H1 (cell line): ENCODE measurements around the gene MGAT5B. TPM values are rescaled to one million over a fixed set of nuclear protein-coding genes. Genes with fewer than 3 reads are reported as not detected.
A peak's percentile ranks its signal among the peaks of the same experiment; 100 is the strongest.

Experiments used
- ASH2L ChIP-seq: fragments of 200-600, 300-600 bp; sonication (generic); IDR thresholded peaks from one replicate; pipeline ENCODE4 v1.7.1; 2017; ENCODE audit warnings: low read length
- BACH1 ChIP-seq: IDR thresholded peaks from 2 replicates; pipeline ENCODE4 v1.6.1; 2012; ENCODE audit warnings: low read length, improper control_type of control experiment
- BCL11A ChIP-seq, 2 experiments: IDR thresholded peaks; one replicate each; pipeline ENCODE4 v1.6.1; 2011; ENCODE audit warnings: low read depth in 2 of 2, low read length in 2 of 2, mild to moderate bottlenecking in 2 of 2
- CEBPB ChIP-seq: IDR thresholded peaks from 2 replicates; pipeline ENCODE4 v1.6.1; 2012; ENCODE audit warnings: low read depth, low read length
- CHD1 ChIP-seq: IDR thresholded peaks from 2 replicates; pipeline ENCODE4 v1.6.1; 2012; ENCODE audit warnings: low read depth, low read length, improper control_type of control experiment
- EP300 ChIP-seq, 2 experiments: IDR thresholded peaks; 1 replicate in 1 of 2; 2 replicates in 1 of 2; pipeline ENCODE4 v1.6.1; 2011 to 2012; ENCODE audit warnings: low read depth in 2 of 2, low read length in 2 of 2, mild to moderate bottlenecking in 2 of 2, borderline replicate concordance in 1 of 2, inconsistent platforms in 1 of 2, moderate library complexity in 1 of 2
- EZH2 ChIP-seq: fragments of 200-600 bp; sonication (generic); IDR thresholded peaks from 2 replicates; pipeline ENCODE4 v1.7.1; 2012; ENCODE audit warnings: low read depth, mild to moderate bottlenecking, moderate library complexity, low read length, inconsistent platforms; ENCODE audit not compliant: severe bottlenecking
- GABPA ChIP-seq: IDR thresholded peaks from 2 replicates; pipeline ENCODE4 v1.6.1; 2011; ENCODE audit warnings: mild to moderate bottlenecking, low read length, moderate library complexity, borderline replicate concordance; ENCODE audit not compliant: insufficient read depth
- HDAC2 ChIP-seq, 2 experiments: fragments of 300-600 bp in 1 of 2; sonication (generic) in 1 of 2; IDR thresholded peaks; 2 replicates each; pipeline ENCODE4 v1.6.1; 2011 to 2012; ENCODE audit warnings: low read depth in 2 of 2, low read length in 2 of 2, mild to moderate bottlenecking in 2 of 2, moderate library complexity in 2 of 2, borderline replicate concordance in 1 of 2, inconsistent platforms in 1 of 2
- KDM5A ChIP-seq: fragments of 200-600 bp; IDR thresholded peaks from 2 replicates; pipeline ENCODE4 v1.7.1; 2012; ENCODE audit warnings: mild to moderate bottlenecking, low read length, inconsistent platforms, mixed read lengths
- MAFK ChIP-seq: IDR thresholded peaks from 2 replicates; pipeline ENCODE4 v1.6.1; 2012; ENCODE audit warnings: low read depth, mild to moderate bottlenecking, improper control_type of control experiment, low read length
- POLR2A ChIP-seq, 2 experiments: IDR thresholded peaks; 1 replicate in 1 of 2; 2 replicates in 1 of 2; pipeline ENCODE4 v1.6.1; 2011; ENCODE audit warnings: low read depth in 2 of 2, low read length in 2 of 2, mild to moderate bottlenecking in 2 of 2; ENCODE audit errors: control extremely low read depth in 1 of 2
- RAD21 ChIP-seq, 2 experiments: IDR thresholded peaks in 1 of 2; conservative IDR thresholded peaks in 1 of 2; 2 replicates each; pipeline ENCODE4 v1.6.1; 2011; ENCODE audit warnings: low read depth in 2 of 2, low read length in 2 of 2, improper control_type of control experiment in 1 of 2, inconsistent platforms in 1 of 2, mild to moderate bottlenecking in 1 of 2, moderate library complexity in 1 of 2
- RFX5 ChIP-seq: IDR thresholded peaks from 2 replicates; pipeline ENCODE4 v1.6.1; 2011; ENCODE audit warnings: low read depth, low read length, improper control_type of control experiment, borderline replicate concordance
- SIRT6 ChIP-seq: IDR thresholded peaks from one replicate; pipeline ENCODE4 v1.7.1; 2012; ENCODE audit warnings: low read length, inconsistent platforms
- SIX5 ChIP-seq: IDR thresholded peaks from 2 replicates; pipeline ENCODE4 v1.6.1; 2011; ENCODE audit warnings: mild to moderate bottlenecking, low read depth, low read length
- SRF ChIP-seq: IDR thresholded peaks from 2 replicates; pipeline ENCODE4 v1.6.1; 2011; ENCODE audit warnings: mild to moderate bottlenecking, low read depth, low read length, moderate library complexity
- YY1 ChIP-seq: IDR thresholded peaks from 2 replicates; pipeline ENCODE4 v1.6.1; 2011; ENCODE audit warnings: low read depth, mild to moderate bottlenecking, low read length
- polyA plus RNA-seq, 7 experiments: library from polyadenylated mRNA; depleted of rRNA in 3 of 7; stranded (reverse) in 5 of 7; unstranded in 2 of 7; fragments of >200 nt in 5 of 7; fragments of 200-250 nt in 2 of 7; gene quantifications; 1 replicate in 5 of 7; 2 replicates in 1 of 7; 4 replicates in 1 of 7; pipeline versions ENCODE4 v1.2.1 to v1.2.3, GENCODE V29; 2011 to 2013; ENCODE audit warnings: missing spikeins in 2 of 7, mixed read lengths in 2 of 7
- total RNA-seq: library from RNA; stranded (reverse); fragmentation: NEBNext Ultra II Directional; extraction: Animal tissue kit (Norgen Biotek cat#: 25700); gene quantifications from 2 replicates; pipeline ENCODE4 v1.2.1, GENCODE V29; 2021
- TF ChIP-seq, protein P1 (sequence below): IDR thresholded peaks from 2 replicates; pipeline ENCODE4 v1.6.1; 2012; ENCODE audit warnings: inconsistent platforms
- TF ChIP-seq, protein P2 (sequence below): IDR thresholded peaks from 2 replicates; pipeline ENCODE4 v1.6.1; 2011; ENCODE audit warnings: low read length, improper control_type of control experiment
- TF ChIP-seq, protein P3 (sequence below), 3 experiments: IDR thresholded peaks; 1 replicate in 2 of 3; 2 replicates in 1 of 3; pipeline versions ENCODE4 v1.5.1 to v1.6.1; 2011; ENCODE audit warnings: low read length in 3 of 3, mild to moderate bottlenecking in 3 of 3, inconsistent platforms in 2 of 3, low read depth in 1 of 3, moderate library complexity in 1 of 3; ENCODE audit not compliant: insufficient read depth in 1 of 3; ENCODE audit errors: control extremely low read depth in 1 of 3

MGAT5B gene
- total and polyA plus RNA-seq, 2 of the 8 experiments (the other 6 are each of a cell fraction or from before 2014, with no cell fraction given) = 7.9 to 8.2 TPM

DNA sequence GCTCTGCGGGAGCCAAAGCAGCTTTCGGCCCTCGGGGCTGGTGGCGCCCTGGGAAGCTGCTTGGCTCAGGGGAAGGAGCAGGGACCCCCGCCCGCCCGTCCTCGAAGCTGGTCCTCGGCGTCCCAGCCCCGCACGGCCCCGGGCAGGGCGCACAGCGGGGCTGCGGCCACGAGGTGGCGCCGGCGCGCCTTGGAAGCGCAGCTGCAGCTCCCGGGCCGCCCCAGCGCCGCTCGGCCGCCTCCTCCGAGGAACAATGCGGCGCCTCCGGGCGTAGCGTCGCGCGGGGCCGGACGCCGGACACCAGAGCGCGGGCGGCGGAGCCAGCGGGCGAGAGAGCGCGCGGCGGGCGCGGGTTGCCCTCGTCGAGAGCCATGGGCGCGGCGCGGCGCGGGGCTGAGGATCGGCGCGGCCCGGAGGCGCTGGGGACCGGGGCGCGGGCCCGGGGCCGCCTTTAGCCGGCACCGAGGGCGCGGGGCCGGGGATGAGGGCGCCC lies at the start of gene MGAT5B (continued):
- TF ChIP-seq RAD21 (IDR thresholded peaks at IDR 0.05 in 1 of 2, conservative IDR thresholded peaks at IDR 0.05 in 1 of 2; ENCODE audit: low read depth in 2 of 2, low read length in 2 of 2) (peak; percentile 80 to 98), SIRT6 (no peak), MAFK (no peak), KDM5A (no peak), ASH2L (no peak), RFX5 (no peak), SRF (no peak), BACH1 (no peak), POLR2A (IDR thresholded peaks at IDR 0.05; ENCODE audit: control extremely low read depth in 1 of 2, low read depth in 2 of 2, low read length in 2 of 2) (no peak), EP300 (IDR thresholded peaks at IDR 0.05; ENCODE audit: borderline replicate concordance in 1 of 2, low read depth in 2 of 2, low read length in 2 of 2) (no peak), HDAC2 (IDR thresholded peaks at IDR 0.05; ENCODE audit: borderline replicate concordance in 1 of 2, low read depth in 2 of 2, low read length in 2 of 2) (no peak), BCL11A (IDR thresholded peaks at IDR 0.05; ENCODE audit: low read depth in 2 of 2, low read length in 2 of 2) (no peak), YY1 (no peak), EZH2 (no peak), GABPA (peak; percentile 76; the same call in 1 of the 2 replicates), SIX5 (no peak), CEBPB (no peak), CHD1 (no peak)
- TF ChIP-seq, protein P1, sequence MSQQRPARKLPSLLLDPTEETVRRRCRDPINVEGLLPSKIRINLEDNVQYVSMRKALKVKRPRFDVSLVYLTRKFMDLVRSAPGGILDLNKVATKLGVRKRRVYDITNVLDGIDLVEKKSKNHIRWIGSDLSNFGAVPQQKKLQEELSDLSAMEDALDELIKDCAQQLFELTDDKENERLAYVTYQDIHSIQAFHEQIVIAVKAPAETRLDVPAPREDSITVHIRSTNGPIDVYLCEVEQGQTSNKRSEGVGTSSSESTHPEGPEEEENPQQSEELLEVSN = peak; percentile 13; the same call in 1 of the 2 replicates
- TF ChIP-seq, protein P2, sequence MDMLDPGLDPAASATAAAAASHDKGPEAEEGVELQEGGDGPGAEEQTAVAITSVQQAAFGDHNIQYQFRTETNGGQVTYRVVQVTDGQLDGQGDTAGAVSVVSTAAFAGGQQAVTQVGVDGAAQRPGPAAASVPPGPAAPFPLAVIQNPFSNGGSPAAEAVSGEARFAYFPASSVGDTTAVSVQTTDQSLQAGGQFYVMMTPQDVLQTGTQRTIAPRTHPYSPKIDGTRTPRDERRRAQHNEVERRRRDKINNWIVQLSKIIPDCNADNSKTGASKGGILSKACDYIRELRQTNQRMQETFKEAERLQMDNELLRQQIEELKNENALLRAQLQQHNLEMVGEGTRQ = no peak
- TF ChIP-seq, protein P3, sequence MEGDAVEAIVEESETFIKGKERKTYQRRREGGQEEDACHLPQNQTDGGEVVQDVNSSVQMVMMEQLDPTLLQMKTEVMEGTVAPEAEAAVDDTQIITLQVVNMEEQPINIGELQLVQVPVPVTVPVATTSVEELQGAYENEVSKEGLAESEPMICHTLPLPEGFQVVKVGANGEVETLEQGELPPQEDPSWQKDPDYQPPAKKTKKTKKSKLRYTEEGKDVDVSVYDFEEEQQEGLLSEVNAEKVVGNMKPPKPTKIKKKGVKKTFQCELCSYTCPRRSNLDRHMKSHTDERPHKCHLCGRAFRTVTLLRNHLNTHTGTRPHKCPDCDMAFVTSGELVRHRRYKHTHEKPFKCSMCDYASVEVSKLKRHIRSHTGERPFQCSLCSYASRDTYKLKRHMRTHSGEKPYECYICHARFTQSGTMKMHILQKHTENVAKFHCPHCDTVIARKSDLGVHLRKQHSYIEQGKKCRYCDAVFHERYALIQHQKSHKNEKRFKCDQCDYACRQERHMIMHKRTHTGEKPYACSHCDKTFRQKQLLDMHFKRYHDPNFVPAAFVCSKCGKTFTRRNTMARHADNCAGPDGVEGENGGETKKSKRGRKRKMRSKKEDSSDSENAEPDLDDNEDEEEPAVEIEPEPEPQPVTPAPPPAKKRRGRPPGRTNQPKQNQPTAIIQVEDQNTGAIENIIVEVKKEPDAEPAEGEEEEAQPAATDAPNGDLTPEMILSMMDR (IDR thresholded peaks at IDR 0.05; ENCODE audit: control extremely low read depth in 1 of 3, insufficient read depth in 1 of 3, low read depth in 1 of 3, low read length in 3 of 3) = peak; percentile 89 to 98 (median 95)
